GM18861 (cell line): ENCODE data around the gene KRTAP10-7.
"Not testable (repeated sequence)": the region's sequence is repeated elsewhere in the genome, so short reads cannot be mapped to it uniquely, and the experiment has no call there.

Experiments used
- ATAC-seq: cut with Tn5 transposase; IDR thresholded peaks from one replicate; pipeline ENCODE4 v1.9.1; 2021; ENCODE audit not compliant: unreplicated experiment

KRTAP10-7 gene

GRCh38 chr21:44589586-44590305 is 10.7 kb upstream of the KRTAP10-7 start:
- no peak for ATAC-seq

- no peak for ATAC-seq
Measured at GRCh38 chr21:44590311-44590721, 10.1 kb upstream of the KRTAP10-7 start.

- ATAC-seq = not testable (repeated sequence)
Measured at GRCh38 chr21:44590897-44591800, 9.2 kb upstream of the KRTAP10-7 start.

- ATAC-seq = not testable (repeated sequence)
Measured at GRCh38 chr21:44591801-44592130, 8.6 kb upstream of the KRTAP10-7 start.

GRCh38 chr21:44592446-44593311 is 7.7 kb upstream of the KRTAP10-7 start, which contains the start of gene KRTAP10-6:
Gene KRTAP10-6 (minus strand): TSS chr21:44592505. CDS start chr21:44592484, 21 bp downstream.
- no peak for ATAC-seq

GRCh38 chr21:44593598-44594405 is 6.6 kb upstream of the KRTAP10-7 start:
- ATAC-seq = no peak

- ATAC-seq = no peak
Measured at GRCh38 chr21:44594406-44594916, 5.9 kb upstream of the KRTAP10-7 start.

- ATAC-seq = no peak
Measured at GRCh38 chr21:44595524-44595923, 4.9 kb upstream of the KRTAP10-7 start.

DNA sequence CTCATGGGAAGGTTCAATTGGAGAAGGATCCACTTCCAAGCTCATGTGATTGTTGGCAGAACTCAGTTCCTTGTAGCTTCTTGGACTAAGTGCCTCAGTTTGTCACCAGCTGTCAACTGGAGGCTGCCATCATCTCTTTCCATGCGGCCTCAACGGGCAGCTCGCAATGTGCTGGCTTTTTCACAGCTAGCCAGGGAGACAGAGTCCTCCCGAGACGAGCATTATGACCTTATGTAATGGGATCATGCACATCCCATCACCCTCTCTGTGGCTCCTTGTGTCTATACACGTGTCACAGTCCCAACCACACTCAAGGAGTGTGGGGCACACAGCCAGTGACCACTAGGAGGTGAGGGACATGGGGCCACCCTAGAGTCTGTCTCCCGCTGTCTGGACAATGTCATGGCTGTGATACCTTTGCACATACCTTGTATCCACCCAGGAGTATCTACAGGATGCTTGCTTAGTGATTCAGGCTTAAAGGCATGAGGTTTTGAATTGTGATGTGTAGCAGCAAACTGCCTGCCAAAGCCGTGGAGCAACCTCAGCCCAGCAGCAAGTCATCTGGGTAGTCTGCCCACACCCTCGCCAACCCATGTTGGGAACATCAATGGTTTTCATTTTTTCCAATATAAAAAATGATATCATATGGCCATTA is 4.2 kb upstream of the KRTAP10-7 start:
- ATAC-seq = no peak

DNA sequence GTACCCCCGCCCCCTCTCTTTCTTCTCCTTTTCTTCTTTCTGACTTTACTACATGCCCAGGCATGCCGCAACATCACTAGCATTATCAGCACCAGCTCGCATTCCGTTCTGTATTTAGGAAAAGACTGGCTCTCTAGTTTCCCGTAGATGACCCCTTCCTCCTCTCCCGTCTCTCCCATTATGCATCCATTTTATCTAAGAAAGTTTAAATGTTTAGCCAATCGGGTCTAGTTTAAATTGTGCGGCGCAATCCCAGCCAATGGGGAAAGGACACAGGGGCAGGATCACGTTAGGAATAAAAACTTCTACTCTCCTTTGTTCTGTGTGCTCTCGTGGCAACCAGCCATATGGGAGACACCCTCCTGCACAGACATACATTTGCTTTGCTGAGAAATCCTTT is 2.3 kb upstream of the KRTAP10-7 start:
- no peak for ATAC-seq

- ATAC-seq = no peak
Measured at GRCh38 chr21:44599264-44600029, 950 bp upstream of the KRTAP10-7 start.

- not testable (repeated sequence) for ATAC-seq
Measured at GRCh38 chr21:44601091-44601490, 694 bp downstream of the KRTAP10-7 start.

DNA sequence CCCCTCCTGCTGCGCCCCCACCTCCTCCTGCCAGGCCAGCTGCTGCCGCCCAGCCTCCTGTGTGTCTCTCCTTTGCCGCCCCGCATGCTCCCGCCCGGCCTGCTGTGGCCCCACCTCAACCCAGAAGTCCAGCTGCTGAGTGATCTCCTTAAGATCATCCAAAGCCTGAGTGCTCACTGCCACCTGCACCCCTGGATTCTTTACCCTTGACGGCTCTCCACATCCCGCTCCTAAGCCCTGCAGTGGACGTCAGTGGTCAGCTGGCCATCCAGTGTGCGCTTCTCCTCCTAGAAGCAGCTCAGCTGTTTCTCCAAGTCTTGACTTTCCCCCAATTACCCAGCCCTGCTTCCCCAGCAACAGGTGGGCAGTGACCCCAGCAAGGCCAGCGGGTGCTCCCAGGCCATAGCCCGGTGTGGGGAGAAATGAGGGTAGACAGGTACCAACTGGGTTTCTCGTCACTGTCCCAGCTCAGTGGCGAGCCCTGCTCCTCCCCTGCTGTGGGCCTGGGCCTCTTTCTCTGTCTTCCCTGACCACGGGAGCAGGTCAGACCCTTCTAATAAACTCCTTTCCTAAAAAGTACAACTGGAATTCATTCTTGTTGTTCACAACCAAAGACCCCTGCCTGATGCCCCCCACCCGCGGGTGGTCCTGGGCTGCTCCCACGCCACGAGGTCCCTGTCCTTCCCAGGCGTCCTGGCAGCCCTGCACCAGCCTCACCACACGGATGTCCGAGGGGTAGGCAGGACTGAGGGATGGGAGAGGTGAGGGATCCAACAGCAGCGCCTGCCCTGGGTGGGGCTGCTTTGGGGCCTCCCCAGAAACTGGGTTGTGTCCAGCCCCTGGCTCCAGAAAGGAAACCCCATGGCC is 1.4 kb downstream of the KRTAP10-7 start:
- ATAC-seq = no peak

GRCh38 chr21:44602463-44602850 is 2.1 kb downstream of the KRTAP10-7 start:
- ATAC-seq = no peak

DNA sequence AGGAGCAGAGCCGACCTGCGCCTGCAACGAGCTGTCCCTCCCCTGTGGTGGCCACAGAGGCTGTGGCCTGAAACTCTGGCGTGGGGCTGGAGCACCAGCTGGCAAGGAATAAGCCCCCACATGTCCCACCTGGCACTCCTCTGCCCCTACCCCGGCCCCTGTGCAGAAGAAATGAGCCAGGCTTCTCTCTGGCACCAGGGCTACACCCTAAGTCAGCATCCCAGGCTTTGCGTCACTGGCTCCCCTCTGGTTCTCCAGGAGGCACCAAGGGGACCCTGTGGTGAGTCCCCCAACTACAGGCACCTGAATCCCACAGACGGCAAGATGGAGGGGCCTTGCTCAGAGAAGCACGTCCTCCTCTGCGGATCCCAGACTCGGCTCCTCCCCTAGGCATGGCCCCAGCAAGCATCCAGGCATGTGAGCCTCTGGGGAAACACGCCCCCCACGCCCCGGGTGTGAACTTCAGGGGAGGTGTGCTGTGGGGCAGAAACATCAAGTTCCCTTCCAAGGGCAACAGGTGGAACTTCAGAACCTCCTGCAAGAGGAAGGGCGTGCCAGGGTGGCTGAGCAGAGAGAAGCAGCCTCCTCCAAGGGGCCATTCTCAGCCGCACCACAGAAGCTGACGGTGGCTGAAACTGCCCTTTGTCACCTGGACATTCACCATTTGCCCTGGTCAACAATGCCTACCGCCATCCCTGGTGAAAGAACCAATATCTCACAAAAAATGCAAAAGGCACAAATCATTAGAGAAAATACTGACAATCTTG is 2.9 kb downstream of the KRTAP10-7 start:
- ATAC-seq = no peak

- ATAC-seq = no peak
Measured at GRCh38 chr21:44603911-44604310, 3.5 kb downstream of the KRTAP10-7 start.

DNA sequence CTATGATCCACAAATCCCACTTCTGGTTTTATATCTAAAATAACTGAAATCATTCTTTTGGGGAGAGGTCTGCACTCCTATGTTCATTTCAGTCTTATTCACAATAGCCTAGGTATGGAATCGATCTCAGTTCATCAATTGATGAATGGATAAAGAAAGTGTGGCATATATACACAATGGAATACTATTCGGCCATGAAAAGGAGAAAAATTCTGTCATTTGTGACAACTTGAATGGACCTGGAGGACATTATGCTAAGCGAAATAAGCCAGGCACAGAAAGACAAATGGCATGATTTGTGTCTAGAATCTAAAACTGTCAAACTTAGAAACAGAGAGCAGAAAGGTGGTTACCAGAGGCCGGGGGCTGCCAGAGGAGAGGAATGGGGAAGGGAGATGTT is 6.1 kb downstream of the KRTAP10-7 start:
- no peak for ATAC-seq
